Measurements from ENCODE around the gene ART1. TPM values are rescaled to one million over a fixed set of nuclear protein-coding genes. Genes with fewer than 3 reads are reported as not detected.

Gene ART1
- total RNA-seq, 1 donor from 2014 or later = 2.3 TPM

- DNase-seq (no peak), ATAC-seq (ENCODE audit: poor library complexity) (no peak)
- intact Hi-C loops (cut with DNase I) = no loop called here
Observed at GRCh38 chr11:3686751-3687150, 41.8 kb downstream of the ART1 start.

- ATAC-seq (ENCODE audit: poor library complexity) = no peak
- no peak for DNase-seq
- intact Hi-C loops (cut with DNase I) = no loop called here
Observed at GRCh38 chr11:3700410-3700809, 55.5 kb downstream of the ART1 start.

- DNase-seq (no peak), ATAC-seq (ENCODE audit: poor library complexity) (peak; percentile 16)
- intact Hi-C loops (cut with DNase I) = no loop called here
Observed at GRCh38 chr11:3700910-3701309, 56.0 kb downstream of the ART1 start.

DNA sequence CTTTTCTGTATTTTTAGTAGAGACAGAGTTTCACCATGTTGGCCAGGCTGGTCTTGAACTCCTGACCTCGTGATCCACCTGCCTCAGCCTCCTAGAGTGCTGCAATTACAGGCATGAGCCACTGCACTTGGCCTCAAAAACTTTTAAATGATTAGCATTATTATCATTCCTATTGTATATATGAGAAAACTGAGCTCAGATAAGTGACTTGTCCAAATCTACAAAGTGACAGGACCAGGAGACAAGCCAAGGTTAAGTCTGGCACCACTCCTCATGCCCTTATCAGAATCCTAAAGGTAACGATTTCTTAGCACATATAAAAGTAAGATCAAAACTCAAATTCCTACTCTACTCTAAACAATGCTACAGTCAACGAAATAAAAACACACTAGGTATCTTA, 58.5 kb downstream of the ART1 start:
- ATAC-seq (ENCODE audit: poor library complexity) = no peak
- intact Hi-C loops (cut with DNase I) = no loop called here
- no peak for DNase-seq

DNA sequence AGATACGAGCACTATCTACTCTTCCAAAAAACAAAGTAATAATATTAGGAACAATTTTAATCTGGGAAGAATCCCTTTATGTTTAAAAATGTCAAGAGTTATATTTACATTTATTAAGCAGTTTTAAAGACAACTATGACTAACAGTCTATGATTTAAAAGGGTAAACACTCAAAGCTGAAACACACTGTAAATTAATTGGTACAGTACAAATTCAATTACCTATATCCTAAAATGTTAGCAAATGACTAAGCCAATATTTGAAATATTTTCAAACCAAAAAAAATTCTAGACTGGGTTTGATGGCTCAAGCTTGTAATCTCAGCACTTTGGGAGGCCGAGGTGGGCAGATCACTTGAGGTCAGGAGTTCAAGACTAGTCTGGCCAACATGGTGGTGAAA, 62.2 kb downstream of the ART1 start:
- no peak for DNase-seq
- no peak for ATAC-seq (ENCODE audit: poor library complexity)
- intact Hi-C loops (cut with DNase I) = no loop called here

DNA sequence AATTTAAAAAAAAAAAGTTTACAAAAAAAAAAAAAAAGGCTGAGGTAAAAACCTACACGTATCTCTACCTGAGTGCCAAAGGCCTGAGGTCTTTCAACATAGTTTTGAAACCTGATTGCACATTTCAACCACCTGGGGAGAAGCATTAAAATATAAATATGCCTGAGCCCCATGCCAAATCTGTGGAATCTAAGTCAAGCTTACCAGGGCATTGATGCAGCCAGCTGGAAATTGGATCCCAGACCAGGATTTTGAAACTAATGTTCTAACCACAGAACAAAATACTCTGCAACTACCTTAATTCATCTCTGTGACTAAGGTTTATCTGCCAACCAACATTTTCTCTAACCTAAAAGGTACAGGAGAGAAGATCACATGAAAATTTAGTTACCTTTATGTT, 65.0 kb downstream of the ART1 start:
- no peak for ATAC-seq (ENCODE audit: poor library complexity)
- intact Hi-C loops (cut with DNase I) = no loop called here
- no peak for DNase-seq

DNA sequence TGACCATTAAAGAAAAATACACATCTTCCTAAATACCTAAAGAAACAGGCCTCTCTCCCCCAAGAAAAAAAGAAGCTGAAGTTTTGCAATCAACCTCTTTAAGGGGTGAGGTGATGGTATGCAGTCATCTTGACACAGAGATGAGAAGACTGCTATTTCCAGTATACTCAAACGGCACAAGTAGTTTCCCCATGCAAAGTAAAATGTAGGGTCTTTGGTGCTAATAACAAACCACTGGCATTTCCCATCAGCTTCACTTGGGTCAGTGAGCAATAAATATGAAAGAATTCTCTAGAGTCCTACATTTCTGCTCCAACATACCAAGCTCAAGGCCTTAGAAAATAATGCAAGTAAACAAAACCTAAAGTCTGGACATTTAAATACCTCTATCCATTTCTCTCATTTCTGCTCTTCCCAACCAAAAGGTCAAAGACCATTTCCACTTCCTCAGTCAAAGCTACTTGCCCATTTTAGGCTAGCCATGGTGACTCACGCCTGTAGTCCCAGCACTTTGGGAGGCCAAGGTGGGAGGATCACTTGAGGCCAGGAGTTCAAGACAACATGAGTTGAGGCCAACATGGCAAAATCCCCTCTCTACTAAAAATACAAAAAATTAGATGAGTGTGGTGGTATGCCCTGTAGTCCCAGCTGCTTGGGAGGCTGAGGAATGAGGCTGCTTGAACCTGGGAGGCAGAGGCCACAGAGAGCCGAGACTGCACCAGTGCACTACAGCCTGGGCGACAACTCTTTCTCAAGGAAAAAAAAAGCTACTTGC, 65.7 kb downstream of the ART1 start:
- ATAC-seq (ENCODE audit: poor library complexity) (no peak), DNase-seq (no peak)
- intact Hi-C loops (cut with DNase I) = no loop called here

DNA sequence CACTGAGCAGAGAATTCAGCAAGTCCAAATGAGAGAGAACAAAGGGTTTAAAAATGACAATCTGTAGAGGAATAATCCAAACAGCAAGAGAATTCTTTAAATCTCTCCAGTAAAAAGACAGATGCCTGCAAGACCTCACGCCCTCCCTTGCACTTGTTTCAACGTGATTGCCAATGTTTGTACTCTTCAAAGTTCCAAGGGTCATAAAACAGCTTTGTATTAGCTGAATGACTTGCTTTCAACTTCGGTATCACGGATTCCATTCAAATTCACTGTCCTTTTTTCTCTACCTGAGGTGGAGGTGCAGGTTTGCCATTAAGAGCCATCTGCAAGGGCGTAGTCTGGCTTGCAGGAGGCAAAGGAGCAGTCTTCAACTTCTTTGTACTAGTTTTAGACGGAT, 67.3 kb downstream of the ART1 start:
- intact Hi-C loops (cut with DNase I) = no loop called here
- DNase-seq = no peak
- no peak for ATAC-seq (ENCODE audit: poor library complexity)

Other genes starting within 250 kb of the ART1 start
- gene ART5, start 3.1 kb upstream of the ART1 start, total RNA-seq = 4.7 TPM
- gene CHRNA10, start 26.3 kb downstream of the ART1 start, total RNA-seq = 1.6 TPM
- gene NUP98, start 152.4 kb downstream of the ART1 start, total RNA-seq = 43.2 TPM
- 26.8 TPM for gene PGAP2, start 163.4 kb downstream of the ART1 start, total RNA-seq
- 22.3 TPM for gene RHOG, start 195.8 kb downstream of the ART1 start, total RNA-seq
- gene STIM1, start 210.5 kb downstream of the ART1 start, total RNA-seq = 27.5 TPM